ENCODE results near the gene ITPRIPL1.

The ITPRIPL1 gene

GRCh38 chr2:96353032-96353561, 28.0 kb downstream of the ITPRIPL1 start:
- DNase-seq (ENCODE audit: low read depth): peak; percentile 74
- 0 out of 2 replicates have a peak overlapping the region, but pooled peaks have one; percentile 2 for H3K4me3 ChIP-seq (ENCODE audit: low read length)
- no peak for TF ChIP-seq CTCF (conservative IDR thresholded peaks at IDR 0.05; ENCODE audit: low read length)

- peak; percentile 82 for DNase-seq (ENCODE audit: low read depth)
- no peak overlapping the region for H3K4me3 ChIP-seq (ENCODE audit: low read length)
- no peak for TF ChIP-seq CTCF (conservative IDR thresholded peaks at IDR 0.05; ENCODE audit: low read length)
These were observed 28.5 kb downstream of the ITPRIPL1 start for GRCh38 chr2:96353606-96354101.

- no peak for TF ChIP-seq CTCF (conservative IDR thresholded peaks at IDR 0.05; ENCODE audit: low read length)
- no peak for DNase-seq (ENCODE audit: low read depth)
- H3K4me3 ChIP-seq (ENCODE audit: low read length): no peak overlapping the region
These were observed 29.4 kb downstream of the ITPRIPL1 start for GRCh38 chr2:96354492-96354891.

GRCh38 chr2:96356889-96357288, 31.8 kb downstream of the ITPRIPL1 start:
- H3K4me3 ChIP-seq (ENCODE audit: low read length): no peak overlapping the region
- no peak for TF ChIP-seq CTCF (conservative IDR thresholded peaks at IDR 0.05; ENCODE audit: low read length)
- DNase-seq (ENCODE audit: low read depth): no peak

GRCh38 chr2:96359310-96359709, 34.2 kb downstream of the ITPRIPL1 start:
- no peak for TF ChIP-seq CTCF (conservative IDR thresholded peaks at IDR 0.05; ENCODE audit: low read length)
- no peak overlapping the region for H3K4me3 ChIP-seq (ENCODE audit: low read length)
- DNase-seq (ENCODE audit: low read depth): no peak

GRCh38 chr2:96359866-96360265, 34.7 kb downstream of the ITPRIPL1 start:
- DNase-seq (ENCODE audit: low read depth): no peak
- H3K4me3 ChIP-seq (ENCODE audit: low read length): no peak overlapping the region
- no peak for TF ChIP-seq CTCF (conservative IDR thresholded peaks at IDR 0.05; ENCODE audit: low read length)

- DNase-seq (ENCODE audit: low read depth): no peak
- no peak for TF ChIP-seq CTCF (conservative IDR thresholded peaks at IDR 0.05; ENCODE audit: low read length)
- no peak overlapping the region for H3K4me3 ChIP-seq (ENCODE audit: low read length)
These were observed 36.6 kb downstream of the ITPRIPL1 start for GRCh38 chr2:96361751-96362150.
